AG10803 (cell line): Measurements from ENCODE around the gene RIMS4.

Experiments
- DNase-seq: peaks from one replicate; pipeline ENCODE4 v3.0.0; 2010; ENCODE audit warnings: low read depth
- H3K4me3 ChIP-seq: 2 replicates; pipeline ENCODE4 v1.5.1; 2011; ENCODE audit warnings: mild to moderate bottlenecking, low read length, control low read depth
- TF ChIP-seq, protein P1 (sequence below): conservative IDR thresholded peaks from 2 replicates; pipeline ENCODE4 v1.5.1; 2011; ENCODE audit warnings: mild to moderate bottlenecking, low read length, control low read depth, inconsistent platforms

Gene RIMS4

DNA sequence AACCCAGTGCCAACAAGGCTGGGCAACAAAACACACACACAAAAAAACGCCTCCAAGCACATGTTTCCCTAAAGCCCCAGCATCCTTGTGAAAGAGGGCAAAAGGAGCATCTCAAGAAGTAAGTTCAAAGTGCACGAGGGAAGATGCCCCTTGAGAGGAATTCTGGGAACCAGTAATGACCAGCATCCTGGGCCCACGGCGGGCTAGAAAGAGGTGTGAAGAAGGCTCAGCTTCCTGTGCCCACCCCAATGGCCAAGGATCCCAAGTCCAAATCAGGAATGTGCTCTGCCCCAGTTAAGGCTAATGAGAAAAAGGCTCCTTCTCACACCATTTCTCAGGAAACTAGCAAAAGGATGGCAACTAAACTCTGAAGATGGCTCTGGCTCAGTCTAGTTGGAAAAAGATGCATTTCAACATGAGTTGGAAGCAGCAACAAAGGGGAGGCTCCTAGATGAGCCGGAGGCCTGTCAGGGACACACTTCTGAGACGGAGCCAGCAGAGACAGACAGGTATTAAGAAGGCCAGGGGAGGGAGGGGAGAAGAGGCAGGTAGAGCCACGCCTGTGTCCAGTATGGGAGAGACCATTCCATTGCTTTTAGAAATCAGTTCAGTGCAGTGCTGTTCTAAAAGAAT is 3.2 kb downstream of the RIMS4 start:
- TF ChIP-seq, protein P1, sequence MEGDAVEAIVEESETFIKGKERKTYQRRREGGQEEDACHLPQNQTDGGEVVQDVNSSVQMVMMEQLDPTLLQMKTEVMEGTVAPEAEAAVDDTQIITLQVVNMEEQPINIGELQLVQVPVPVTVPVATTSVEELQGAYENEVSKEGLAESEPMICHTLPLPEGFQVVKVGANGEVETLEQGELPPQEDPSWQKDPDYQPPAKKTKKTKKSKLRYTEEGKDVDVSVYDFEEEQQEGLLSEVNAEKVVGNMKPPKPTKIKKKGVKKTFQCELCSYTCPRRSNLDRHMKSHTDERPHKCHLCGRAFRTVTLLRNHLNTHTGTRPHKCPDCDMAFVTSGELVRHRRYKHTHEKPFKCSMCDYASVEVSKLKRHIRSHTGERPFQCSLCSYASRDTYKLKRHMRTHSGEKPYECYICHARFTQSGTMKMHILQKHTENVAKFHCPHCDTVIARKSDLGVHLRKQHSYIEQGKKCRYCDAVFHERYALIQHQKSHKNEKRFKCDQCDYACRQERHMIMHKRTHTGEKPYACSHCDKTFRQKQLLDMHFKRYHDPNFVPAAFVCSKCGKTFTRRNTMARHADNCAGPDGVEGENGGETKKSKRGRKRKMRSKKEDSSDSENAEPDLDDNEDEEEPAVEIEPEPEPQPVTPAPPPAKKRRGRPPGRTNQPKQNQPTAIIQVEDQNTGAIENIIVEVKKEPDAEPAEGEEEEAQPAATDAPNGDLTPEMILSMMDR: no peak
- DNase-seq: no peak
- no peak overlapping the region for H3K4me3 ChIP-seq

DNA sequence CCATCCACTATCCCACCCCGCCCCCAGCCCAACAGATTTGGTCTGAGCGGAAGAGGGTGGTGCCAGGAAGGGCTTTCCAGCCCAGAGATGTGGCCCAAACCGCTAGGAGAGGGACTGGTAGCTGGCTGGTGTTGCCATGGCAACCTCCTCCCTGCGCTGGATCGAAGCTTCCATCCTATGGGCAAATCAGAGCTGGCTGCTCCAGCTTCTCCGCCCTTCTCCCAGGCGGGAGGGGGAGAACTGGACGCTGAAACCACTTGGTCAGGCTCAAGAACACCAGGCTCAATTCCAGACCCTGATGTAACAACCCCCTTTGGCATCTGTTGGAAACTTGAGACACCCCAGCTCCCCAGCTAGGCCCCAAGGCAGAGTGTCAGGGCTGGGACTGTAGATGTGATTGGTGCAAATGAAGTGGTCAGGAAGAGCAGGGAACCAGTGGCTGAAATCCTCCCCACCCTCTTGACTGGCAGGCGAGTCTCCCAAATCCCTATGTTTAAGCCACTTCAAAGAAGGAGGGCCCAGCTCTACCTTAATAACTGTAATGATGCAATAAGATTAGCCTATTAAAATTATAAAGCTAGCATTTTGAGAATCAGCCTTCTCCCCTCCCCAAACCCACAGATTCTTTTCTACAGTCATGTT is 4.2 kb downstream of the RIMS4 start:
- TF ChIP-seq, protein P1: no peak
- H3K4me3 ChIP-seq: no peak overlapping the region
- peak; percentile 62 for DNase-seq

DNA sequence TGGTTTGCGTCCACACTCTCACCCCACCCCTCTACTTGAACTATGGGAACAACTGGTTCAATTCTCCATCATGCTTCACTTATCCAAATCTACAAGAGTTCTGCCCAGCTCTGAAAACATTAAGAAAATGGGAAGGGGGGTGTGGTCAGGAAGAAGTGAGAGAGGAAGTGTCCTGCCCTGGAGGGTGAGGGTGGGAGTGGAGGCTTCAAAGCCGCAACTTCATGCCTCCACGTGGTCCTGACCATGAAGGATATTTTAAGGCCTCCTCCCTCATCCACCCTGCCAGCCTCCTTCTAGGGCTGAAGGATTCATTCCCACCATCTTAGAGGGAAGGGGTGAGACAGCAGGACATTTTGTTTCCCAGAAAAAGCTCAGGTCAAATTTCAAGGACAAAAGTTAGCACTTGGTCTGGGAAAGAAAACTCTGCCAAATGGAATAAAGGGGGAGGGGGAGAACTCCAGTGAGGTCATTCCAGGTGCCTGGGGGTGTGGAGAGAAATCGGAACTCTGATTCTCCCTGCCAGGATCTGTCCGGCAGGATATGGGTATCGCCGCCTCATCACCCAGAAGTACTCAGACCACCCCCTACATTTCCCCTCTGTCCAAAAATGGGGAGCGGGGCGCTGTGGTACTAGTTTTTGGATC is 4.9 kb downstream of the RIMS4 start:
- H3K4me3 ChIP-seq: no peak overlapping the region
- TF ChIP-seq, protein P1: no peak
- no peak for DNase-seq

DNA sequence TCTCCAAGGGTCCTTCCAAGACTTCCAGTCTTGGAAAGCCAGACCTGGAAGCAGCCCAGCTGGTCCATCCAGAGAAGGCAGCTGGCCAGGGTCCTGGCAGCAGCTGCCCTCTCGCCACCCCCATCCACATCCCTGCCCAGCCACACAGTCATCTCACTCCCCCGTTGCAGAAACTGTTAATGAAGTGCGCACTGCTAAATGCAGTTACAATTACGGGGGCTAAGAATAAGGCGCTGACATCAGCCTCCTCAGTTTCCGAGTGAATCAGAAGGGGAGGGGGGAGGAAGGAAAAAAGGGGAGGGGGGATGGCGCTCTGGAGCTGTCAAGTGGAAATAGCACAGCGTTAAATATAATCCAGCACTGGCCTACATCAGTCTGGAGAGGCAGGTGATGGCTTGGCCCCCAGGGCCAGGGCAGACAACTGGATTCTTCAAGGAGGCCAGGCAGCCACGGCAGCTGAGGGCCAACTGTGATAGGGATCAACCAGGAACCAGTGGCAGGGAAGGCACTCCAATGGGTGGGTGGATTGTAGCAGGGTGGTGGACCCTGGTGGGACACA is 6.9 kb downstream of the RIMS4 start:
- TF ChIP-seq, protein P1: no peak
- DNase-seq: no peak
- H3K4me3 ChIP-seq: no peak overlapping the region

DNA sequence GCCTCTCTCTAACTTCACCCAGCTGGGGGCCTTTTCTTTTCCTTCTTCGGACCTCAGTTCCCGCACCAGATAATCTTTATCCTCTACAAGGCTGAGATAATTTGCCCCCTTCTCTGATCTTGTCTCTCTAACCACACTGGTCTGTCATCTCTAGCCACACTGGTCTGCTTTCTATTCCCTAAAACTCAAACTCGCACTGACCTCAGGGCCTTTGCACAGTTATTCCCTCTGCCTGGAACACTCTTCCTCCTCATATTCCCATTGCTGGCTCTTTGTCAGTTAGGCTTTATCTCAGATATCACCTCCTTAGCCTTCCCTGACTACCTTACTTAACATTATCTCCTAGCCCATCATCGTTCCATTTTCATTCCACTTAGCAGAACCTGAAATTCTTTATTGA is 7.6 kb downstream of the RIMS4 start:
- H3K4me3 ChIP-seq: no peak overlapping the region
- TF ChIP-seq, protein P1: no peak
- no peak for DNase-seq

DNA sequence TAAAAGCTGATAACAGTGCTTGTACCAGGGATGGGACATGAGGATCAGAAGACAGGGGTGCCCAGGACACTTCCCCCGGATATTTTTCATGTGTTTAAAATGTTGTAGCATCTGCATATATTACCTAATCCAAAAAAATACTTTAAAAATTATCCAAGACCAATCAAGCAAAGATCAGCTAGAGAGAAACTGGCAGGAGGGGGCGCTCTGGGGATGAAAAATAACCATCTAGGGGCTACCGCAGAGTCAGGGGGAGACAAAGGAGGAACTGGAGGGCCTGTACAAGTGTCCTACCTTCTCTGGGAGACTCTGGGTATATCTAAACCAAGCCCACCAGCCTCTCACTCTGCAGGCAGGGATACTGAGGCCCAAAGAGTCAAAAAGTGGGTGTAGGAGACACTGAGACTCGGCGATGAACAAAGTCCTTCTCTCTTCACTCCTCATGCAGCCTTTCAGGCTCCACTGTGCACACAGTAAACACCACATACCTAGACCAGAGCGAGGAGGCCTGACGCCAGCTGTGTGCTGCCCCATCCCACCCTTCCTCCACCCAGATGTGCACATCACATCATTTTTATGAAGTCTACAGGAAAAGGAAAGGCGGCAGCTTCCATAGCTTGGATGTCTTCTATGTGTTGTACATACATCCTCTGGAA is 9.8 kb downstream of the RIMS4 start:
- DNase-seq: no peak
- no peak overlapping the region for H3K4me3 ChIP-seq
- TF ChIP-seq, protein P1: no peak
